Measurements from ENCODE around the gene PHC3. TPM values are rescaled to one million over a fixed set of nuclear protein-coding genes. Genes with fewer than 3 reads are reported as not detected.

Gene PHC3
- total and polyA plus RNA-seq, 2 donors from 2014 or later, result 3.6 to 85.6 TPM

DNA sequence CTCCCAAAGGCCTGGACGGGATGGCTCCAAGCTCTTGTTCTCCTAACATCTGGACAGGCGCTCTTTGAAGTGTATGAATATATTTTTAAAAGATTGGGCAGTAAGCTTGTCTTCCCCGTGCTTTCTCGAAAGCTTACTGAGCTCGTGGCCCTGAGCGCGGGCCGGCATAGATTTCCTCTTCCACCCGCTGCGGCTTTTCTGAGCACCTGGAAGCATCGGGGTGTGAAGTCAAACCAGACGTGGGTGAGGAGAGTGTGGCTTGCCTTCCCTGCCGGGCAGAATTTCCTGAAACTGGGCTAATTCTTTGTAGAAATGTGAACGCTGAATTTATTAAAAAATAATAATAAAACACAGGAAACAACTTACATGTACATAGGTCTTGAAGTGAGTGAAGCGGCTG, 117.8 kb downstream of the PHC3 start:
- no peaks in the 10 kb centered on the region for H3K4me1 ChIP-seq (ENCODE audit: control insufficient read depth in 2 of 3, insufficient read depth in 2 of 3, low read depth in 1 of 3, low read length in 3 of 3)
- FAIRE-seq, result no peak
- DNase-seq, result no peak
- H3K36me3 ChIP-seq (ENCODE audit: control insufficient read depth in 2 of 3, insufficient read depth in 3 of 3, low read length in 3 of 3), result no peaks in the 10 kb centered on the region
- H3K9me3 ChIP-seq (ENCODE audit: control insufficient read depth in 2 of 3, insufficient read depth in 1 of 3, low read length in 3 of 3), result no peaks in the 10 kb centered on the region
- H3K4me3 ChIP-seq (ENCODE audit: low read length in 3 of 3), result no peak overlapping the region
- intact Hi-C loops (cut with DNase I), result no loop called here
- TF ChIP-seq, protein P1, sequence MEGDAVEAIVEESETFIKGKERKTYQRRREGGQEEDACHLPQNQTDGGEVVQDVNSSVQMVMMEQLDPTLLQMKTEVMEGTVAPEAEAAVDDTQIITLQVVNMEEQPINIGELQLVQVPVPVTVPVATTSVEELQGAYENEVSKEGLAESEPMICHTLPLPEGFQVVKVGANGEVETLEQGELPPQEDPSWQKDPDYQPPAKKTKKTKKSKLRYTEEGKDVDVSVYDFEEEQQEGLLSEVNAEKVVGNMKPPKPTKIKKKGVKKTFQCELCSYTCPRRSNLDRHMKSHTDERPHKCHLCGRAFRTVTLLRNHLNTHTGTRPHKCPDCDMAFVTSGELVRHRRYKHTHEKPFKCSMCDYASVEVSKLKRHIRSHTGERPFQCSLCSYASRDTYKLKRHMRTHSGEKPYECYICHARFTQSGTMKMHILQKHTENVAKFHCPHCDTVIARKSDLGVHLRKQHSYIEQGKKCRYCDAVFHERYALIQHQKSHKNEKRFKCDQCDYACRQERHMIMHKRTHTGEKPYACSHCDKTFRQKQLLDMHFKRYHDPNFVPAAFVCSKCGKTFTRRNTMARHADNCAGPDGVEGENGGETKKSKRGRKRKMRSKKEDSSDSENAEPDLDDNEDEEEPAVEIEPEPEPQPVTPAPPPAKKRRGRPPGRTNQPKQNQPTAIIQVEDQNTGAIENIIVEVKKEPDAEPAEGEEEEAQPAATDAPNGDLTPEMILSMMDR (IDR thresholded peaks at IDR 0.05; ENCODE audit: borderline replicate concordance, extremely low read depth, insufficient read depth), result no peak
- no peak overlapping the region for H3K9ac ChIP-seq (ENCODE audit: low read length in 3 of 3)
- no peaks in the 10 kb centered on the region for H3K27me3 ChIP-seq (ENCODE audit: control insufficient read depth, insufficient read depth, low read length)
- H3K27ac ChIP-seq (ENCODE audit: low read depth in 2 of 2, low read length in 2 of 2), result no peak overlapping the region

DNA sequence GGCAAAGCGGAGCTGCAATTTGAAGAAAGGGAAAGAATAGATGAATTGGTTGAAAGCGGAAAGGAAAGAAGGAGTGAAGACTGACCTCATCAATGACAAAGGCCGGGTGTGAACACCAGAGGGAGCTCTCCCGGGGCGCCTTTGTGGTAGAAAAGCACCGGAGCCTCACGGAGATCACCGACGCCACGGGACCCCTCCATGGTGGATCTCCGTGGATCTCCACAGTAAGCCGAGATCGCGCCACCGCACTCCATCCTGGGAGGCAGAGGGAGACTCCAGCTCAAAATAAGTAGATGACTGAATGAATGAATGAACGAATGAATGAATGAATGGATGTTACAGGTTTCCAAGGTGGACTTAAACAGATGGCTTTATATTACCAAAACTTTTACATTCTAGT, 118.8 kb downstream of the PHC3 start:
- Histone ChIP-seq H3K4me1 (ENCODE audit: control insufficient read depth in 2 of 3, insufficient read depth in 2 of 3, low read depth in 1 of 3, low read length in 3 of 3) (peaks cover 0 to 5% (median 0%) of the 10 kb centered on the region in 3 donors), H3K27ac (ENCODE audit: low read depth in 2 of 2, low read length in 2 of 2) (no peak overlapping the region), H3K9ac (ENCODE audit: low read length in 3 of 3) (no peak overlapping the region), H3K36me3 (ENCODE audit: control insufficient read depth in 2 of 3, insufficient read depth in 3 of 3, low read length in 3 of 3) (no peaks in the 10 kb centered on the region), H3K27me3 (ENCODE audit: control insufficient read depth, insufficient read depth, low read length) (no peaks in the 10 kb centered on the region), H3K9me3 (ENCODE audit: control insufficient read depth in 2 of 3, insufficient read depth in 1 of 3, low read length in 3 of 3) (no peaks in the 10 kb centered on the region), H3K4me3 (ENCODE audit: low read length in 3 of 3) (no peak overlapping the region)
- TF ChIP-seq, protein P1 (IDR thresholded peaks at IDR 0.05; ENCODE audit: borderline replicate concordance, extremely low read depth, insufficient read depth), result no peak
- intact Hi-C loops (cut with DNase I), result no loop called here
- FAIRE-seq, result no peak
- no peak for DNase-seq

DNA sequence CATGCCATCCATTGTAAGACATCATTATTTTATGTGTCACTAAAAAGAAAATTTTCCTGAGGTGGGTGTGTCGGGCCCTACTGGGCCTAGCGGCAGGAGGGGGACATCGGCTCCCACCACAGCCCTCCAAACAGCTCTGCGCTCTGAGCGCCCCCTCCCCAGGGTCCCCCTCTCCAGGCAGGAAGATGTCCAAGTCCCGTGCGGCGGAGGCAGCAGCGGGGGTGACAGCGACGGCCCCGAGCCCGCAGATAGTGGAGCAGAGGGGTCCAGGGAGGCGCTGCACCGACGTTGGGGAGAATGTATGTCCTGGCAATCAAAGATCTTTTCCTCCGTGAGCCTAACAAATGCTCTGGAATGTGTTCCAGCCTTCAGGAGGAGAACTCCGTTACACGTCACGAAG, 119.5 kb downstream of the PHC3 start:
- no peak for FAIRE-seq
- DNase-seq, result no peak
- H3K4me3 ChIP-seq (ENCODE audit: low read length in 3 of 3), result no peak overlapping the region

More for the DNA sequence above, 119.5 kb downstream of the PHC3 start:
- no peak overlapping the region for H3K9ac ChIP-seq (ENCODE audit: low read length in 3 of 3)
- H3K36me3 ChIP-seq (ENCODE audit: control insufficient read depth in 2 of 3, insufficient read depth in 3 of 3, low read length in 3 of 3), result no peaks in the 10 kb centered on the region
- intact Hi-C loops (cut with DNase I), result no loop called here
- no peak overlapping the region for H3K27ac ChIP-seq (ENCODE audit: low read depth in 2 of 2, low read length in 2 of 2)
- TF ChIP-seq, protein P1 (IDR thresholded peaks at IDR 0.05; ENCODE audit: borderline replicate concordance, extremely low read depth, insufficient read depth), result no peak
- peaks cover 0 to 6% (median 0%) of the 10 kb centered on the region in 3 donors for H3K4me1 ChIP-seq (ENCODE audit: control insufficient read depth in 2 of 3, insufficient read depth in 2 of 3, low read depth in 1 of 3, low read length in 3 of 3)
- no peaks in the 10 kb centered on the region for H3K9me3 ChIP-seq (ENCODE audit: control insufficient read depth in 2 of 3, insufficient read depth in 1 of 3, low read length in 3 of 3)
- H3K27me3 ChIP-seq (ENCODE audit: control insufficient read depth, insufficient read depth, low read length), result no peaks in the 10 kb centered on the region

Measured in kidney (tissue), 14 donors.